Loucy (cell line): Measurements from ENCODE around the gene PGLYRP3.

Source experiments
- EZH2phosphoT487 ChIP-seq: fragments of 200-600 bp; IDR thresholded peaks from 2 replicates; pipeline ENCODE4 v1.6.1; 2018; ENCODE audit warnings: antibody characterized with exemption, mild to moderate bottlenecking, moderate library complexity, borderline replicate concordance
- TF ChIP-seq, protein P1 (sequence below): fragments of 200-600 bp; sonication (generic); conservative IDR thresholded peaks from 2 replicates; pipeline ENCODE4 v1.5.1; 2014; ENCODE audit warnings: mild to moderate bottlenecking, antibody characterized with exemption, low read length

DNA sequence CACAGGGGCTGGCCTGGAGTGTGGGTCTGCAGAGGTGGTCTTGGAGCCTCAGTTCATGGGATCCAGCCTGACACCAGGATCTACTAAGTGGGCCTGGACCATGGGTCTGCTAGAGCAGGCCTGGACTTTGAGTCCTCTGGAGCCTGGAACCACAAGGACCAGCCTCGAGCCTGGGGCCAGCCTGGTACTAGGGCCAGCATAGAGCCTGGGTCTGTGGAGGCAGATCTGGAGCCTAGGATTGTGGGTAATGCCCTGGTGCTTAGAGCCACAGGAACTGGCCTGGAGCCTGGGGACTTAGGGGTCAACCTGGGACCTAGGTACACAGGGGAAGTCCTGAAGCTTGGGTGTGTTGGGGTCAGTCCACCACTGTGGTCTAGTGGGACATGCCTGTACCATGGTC lies 40.6 kb downstream of the PGLYRP3 start:
- TF ChIP-seq, protein P1, sequence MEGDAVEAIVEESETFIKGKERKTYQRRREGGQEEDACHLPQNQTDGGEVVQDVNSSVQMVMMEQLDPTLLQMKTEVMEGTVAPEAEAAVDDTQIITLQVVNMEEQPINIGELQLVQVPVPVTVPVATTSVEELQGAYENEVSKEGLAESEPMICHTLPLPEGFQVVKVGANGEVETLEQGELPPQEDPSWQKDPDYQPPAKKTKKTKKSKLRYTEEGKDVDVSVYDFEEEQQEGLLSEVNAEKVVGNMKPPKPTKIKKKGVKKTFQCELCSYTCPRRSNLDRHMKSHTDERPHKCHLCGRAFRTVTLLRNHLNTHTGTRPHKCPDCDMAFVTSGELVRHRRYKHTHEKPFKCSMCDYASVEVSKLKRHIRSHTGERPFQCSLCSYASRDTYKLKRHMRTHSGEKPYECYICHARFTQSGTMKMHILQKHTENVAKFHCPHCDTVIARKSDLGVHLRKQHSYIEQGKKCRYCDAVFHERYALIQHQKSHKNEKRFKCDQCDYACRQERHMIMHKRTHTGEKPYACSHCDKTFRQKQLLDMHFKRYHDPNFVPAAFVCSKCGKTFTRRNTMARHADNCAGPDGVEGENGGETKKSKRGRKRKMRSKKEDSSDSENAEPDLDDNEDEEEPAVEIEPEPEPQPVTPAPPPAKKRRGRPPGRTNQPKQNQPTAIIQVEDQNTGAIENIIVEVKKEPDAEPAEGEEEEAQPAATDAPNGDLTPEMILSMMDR, result no peak
- TF ChIP-seq EZH2phosphoT487, result no peak
